OCI-LY3 (cell line): ENCODE data around the gene PRDM16.
"Not testable (repeated sequence)": the region's sequence is repeated elsewhere in the genome, so short reads cannot be mapped to it uniquely, and the experiment has no call there.

Source experiments
- H2AFZ ChIP-seq: fragments of 200-600, 300-600 bp; shearing (Covaris generic); 2 replicates; pipeline ENCODE4 v1.6.0; 2014; ENCODE audit warnings: antibody characterized with exemption, low read depth, low read length
- H3K27ac ChIP-seq: fragments of 200-600, 300-600 bp; sonication (generic); 2 replicates; pipeline ENCODE4 v1.5.1; 2014; ENCODE audit warnings: mild to moderate bottlenecking, low read length, moderate library complexity, mixed read lengths
- H3K27me3 ChIP-seq: fragments of 200-600, 300-600 bp; sonication (generic); 2 replicates; pipeline ENCODE4 v1.6.1; 2014; ENCODE audit warnings: low read depth, low read length, mixed read lengths
- H3K36me3 ChIP-seq: fragments of 200-600, 300-600 bp; sonication (generic); replicated peaks from 2 replicates; pipeline ENCODE3; 2014; ENCODE audit warnings: low read depth, low read length, mixed read lengths
- H3K4me1 ChIP-seq: fragments of 300-600, 200-600 bp; sonication (generic); 2 replicates; pipeline ENCODE4 v1.6.1; 2014; ENCODE audit warnings: low read length, mixed read lengths
- H3K4me2 ChIP-seq: fragments of 200-600, 300-600 bp; sonication (generic); 2 replicates; pipeline ENCODE4 v1.6.1; 2014; ENCODE audit warnings: low read length, mixed read lengths
- H3K4me3 ChIP-seq: fragments of 300-600, 200-600 bp; sonication (generic); 2 replicates; pipeline ENCODE4 v1.5.1; 2014; ENCODE audit warnings: antibody characterized with exemption, mild to moderate bottlenecking, low read length, moderate library complexity
- H3K79me2 ChIP-seq: fragments of 300-600, 200-600 bp; shearing (Covaris generic); 2 replicates; pipeline ENCODE4 v1.6.1; 2014; ENCODE audit warnings: mild to moderate bottlenecking, low read length, mixed read lengths
- H3K9ac ChIP-seq: fragments of 300-600, 200-600 bp; shearing (Covaris generic); 2 replicates; pipeline ENCODE4 v1.6.0; 2014; ENCODE audit warnings: mild to moderate bottlenecking, low read length, moderate library complexity
- H3K9me3 ChIP-seq: fragments of 200-600, 300-600 bp; shearing (Covaris generic); 2 replicates; pipeline ENCODE4 v1.6.1; 2014; ENCODE audit warnings: low read length, mixed read lengths; ENCODE audit not compliant: insufficient read depth
- H4K20me1 ChIP-seq: fragments of 200-600, 300-600 bp; sonication (generic); 2 replicates; pipeline ENCODE4 v1.6.1; 2016; ENCODE audit warnings: low read length, mixed read lengths; ENCODE audit not compliant: insufficient read depth
- EZH2phosphoT487 ChIP-seq: fragments of 200-600 bp; shearing (Covaris generic); IDR thresholded peaks from 2 replicates; pipeline ENCODE4 v1.6.1; 2018; ENCODE audit warnings: antibody characterized with exemption, mixed run types, low read depth
- TF ChIP-seq, protein P1 (sequence below): fragments of 200-600, 300-600 bp; sonication (generic); IDR thresholded peaks from 2 replicates; pipeline ENCODE4 v1.5.1; 2014; ENCODE audit warnings: antibody characterized with exemption, low read length, low read depth

Gene PRDM16

DNA sequence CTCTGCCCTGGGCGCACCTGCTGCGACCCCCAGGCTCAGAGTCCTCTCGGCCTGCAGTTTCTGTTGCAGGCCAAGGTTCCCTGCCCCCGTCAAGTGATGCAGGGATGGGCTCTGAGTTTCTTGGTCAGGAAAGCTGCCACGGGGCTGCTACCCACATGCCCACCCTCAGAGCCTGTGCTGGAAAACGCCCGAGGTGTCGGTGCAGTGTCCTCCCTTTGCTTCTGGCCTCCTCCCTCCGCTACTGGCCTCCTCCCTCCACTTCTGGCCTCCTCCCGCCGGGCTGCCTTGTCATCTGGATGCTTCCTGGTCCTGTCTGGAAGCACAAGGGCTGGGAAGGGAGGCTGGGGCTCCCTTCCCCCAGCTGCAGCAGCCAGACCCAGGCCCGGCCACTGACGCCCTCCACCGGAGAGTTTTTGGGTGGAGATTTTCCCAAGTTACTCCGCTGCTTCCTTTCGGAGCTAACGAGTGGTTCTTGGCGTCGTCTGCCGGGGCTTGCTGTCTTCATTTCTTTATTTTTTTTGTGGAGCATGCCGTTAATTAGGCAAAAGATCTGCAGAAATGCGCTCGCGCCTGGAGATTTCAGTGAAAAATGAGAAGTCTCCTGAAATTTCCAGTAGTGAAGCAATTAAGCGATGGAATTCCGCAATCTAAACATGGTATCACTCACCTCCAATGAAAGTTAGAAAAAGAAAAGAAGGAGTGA, 17.4 kb downstream of the PRDM16 start:
- Histone ChIP-seq H3K9me3 (no peaks in the 10 kb centered on the region), H3K9ac (no peak overlapping the region), H3K4me2 (no peak overlapping the region), H2AFZ (no peak overlapping the region), H3K4me1 (no peaks in the 10 kb centered on the region), H4K20me1 (no peaks in the 10 kb centered on the region), H3K36me3 (no peaks in the 10 kb centered on the region), H3K27ac (no peak overlapping the region), H3K27me3 (no peaks in the 10 kb centered on the region), H3K79me2 (no peaks in the 10 kb centered on the region), H3K4me3 (no peak overlapping the region)
- TF ChIP-seq EZH2phosphoT487: no peak
- TF ChIP-seq, protein P1, sequence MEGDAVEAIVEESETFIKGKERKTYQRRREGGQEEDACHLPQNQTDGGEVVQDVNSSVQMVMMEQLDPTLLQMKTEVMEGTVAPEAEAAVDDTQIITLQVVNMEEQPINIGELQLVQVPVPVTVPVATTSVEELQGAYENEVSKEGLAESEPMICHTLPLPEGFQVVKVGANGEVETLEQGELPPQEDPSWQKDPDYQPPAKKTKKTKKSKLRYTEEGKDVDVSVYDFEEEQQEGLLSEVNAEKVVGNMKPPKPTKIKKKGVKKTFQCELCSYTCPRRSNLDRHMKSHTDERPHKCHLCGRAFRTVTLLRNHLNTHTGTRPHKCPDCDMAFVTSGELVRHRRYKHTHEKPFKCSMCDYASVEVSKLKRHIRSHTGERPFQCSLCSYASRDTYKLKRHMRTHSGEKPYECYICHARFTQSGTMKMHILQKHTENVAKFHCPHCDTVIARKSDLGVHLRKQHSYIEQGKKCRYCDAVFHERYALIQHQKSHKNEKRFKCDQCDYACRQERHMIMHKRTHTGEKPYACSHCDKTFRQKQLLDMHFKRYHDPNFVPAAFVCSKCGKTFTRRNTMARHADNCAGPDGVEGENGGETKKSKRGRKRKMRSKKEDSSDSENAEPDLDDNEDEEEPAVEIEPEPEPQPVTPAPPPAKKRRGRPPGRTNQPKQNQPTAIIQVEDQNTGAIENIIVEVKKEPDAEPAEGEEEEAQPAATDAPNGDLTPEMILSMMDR: no peak

DNA sequence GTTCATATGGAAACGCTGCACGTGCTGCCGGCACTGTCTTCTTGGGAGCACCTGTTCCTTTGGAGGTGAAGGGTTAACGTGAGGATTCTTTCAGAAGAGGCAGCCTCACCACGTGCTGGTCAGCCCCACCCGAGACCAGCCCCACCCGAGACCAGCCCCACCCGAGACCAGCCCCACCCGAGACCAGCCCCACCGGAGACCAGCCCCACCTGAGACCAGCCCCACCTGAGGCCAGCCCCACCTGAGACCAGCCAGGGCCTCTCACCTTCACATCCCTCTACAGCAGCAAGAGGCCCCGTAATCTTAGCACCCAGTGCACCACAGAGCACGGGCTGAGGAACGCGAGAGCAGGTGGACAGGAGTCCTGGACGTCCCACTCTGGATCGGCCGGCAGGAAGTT, 18.0 kb downstream of the PRDM16 start:
- no peak overlapping the region for H3K4me3 ChIP-seq
- H3K27ac ChIP-seq: no peak overlapping the region
- no peak overlapping the region for H3K4me2 ChIP-seq
- no peaks in the 10 kb centered on the region for H3K36me3 ChIP-seq
- H3K27me3 ChIP-seq: no peaks in the 10 kb centered on the region
- TF ChIP-seq, protein P1: no peak
- TF ChIP-seq EZH2phosphoT487: no peak
- no peaks in the 10 kb centered on the region for H3K4me1 ChIP-seq
- H3K79me2 ChIP-seq: no peaks in the 10 kb centered on the region
- no peak overlapping the region for H2AFZ ChIP-seq
- H3K9ac ChIP-seq: no peak overlapping the region
- H3K9me3 ChIP-seq: no peaks in the 10 kb centered on the region
- no peaks in the 10 kb centered on the region for H4K20me1 ChIP-seq

DNA sequence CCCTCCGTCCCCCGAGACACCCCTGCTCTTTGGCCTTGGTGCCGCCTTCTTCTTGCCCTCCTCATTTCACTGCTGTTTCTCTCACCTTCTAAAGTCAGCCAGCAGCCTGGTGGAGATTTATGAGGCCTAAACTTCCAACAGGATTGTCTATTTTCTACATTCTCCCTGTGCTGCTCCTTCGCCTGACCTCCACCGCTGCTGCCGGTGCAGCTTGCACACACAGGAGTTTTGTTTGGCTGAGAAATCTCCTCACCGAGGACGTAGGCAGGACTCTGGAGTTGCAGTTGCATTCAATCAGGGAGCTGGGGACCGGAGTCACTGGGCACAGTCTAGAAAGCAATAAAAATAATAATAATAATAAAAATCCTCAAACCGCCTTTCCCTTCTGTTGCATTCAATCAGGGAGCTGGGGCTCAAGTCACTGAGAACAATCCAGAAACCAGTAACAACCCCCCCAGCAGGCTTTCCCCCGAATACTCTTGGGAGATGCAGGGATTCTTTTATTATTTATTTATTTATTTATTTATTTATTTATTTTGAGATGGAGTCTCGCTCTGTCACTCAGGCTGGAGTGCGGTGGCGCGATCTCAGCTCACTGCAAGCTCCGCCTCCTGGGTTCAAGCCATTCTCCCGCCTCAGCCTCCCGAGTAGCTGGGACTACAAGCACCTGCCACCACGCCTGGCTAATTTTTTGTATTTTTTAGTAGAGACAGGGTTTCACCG, 19.1 kb downstream of the PRDM16 start:
- H3K36me3 ChIP-seq, H3K27me3 ChIP-seq, H2AFZ ChIP-seq, H3K4me1 ChIP-seq, H3K79me2 ChIP-seq, H3K9me3 ChIP-seq, H3K4me2 ChIP-seq, H3K27ac ChIP-seq, H3K4me3 ChIP-seq, H3K9ac ChIP-seq, H4K20me1 ChIP-seq: not testable (repeated sequence)

DNA sequence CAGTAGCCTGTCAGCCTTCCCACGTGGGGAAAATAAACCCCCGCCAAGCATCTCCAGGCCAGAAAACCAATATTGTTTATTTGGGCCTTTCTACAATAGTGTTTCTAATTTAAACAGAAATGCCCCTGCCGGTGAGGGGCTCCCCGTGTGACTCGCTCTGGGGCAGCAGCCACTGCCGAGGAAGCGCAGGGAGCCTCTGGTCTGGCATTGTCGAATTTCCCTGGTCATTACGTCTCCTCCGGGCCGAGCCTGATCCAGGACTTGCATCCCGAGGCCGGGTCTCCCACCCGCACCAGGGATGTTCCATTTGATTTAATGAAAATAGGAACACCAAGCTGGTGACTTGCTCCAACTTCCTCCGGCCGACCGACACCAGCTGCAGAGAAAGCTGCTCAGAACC, 20.5 kb downstream of the PRDM16 start:
- Histone ChIP-seq H3K27ac (no peak overlapping the region), H3K79me2 (no peaks in the 10 kb centered on the region), H2AFZ (no peak overlapping the region), H4K20me1 (no peaks in the 10 kb centered on the region), H3K4me1 (no peaks in the 10 kb centered on the region), H3K9me3 (no peaks in the 10 kb centered on the region), H3K9ac (no peak overlapping the region), H3K27me3 (no peaks in the 10 kb centered on the region), H3K4me2 (no peak overlapping the region), H3K4me3 (no peak overlapping the region), H3K36me3 (no peaks in the 10 kb centered on the region)
- TF ChIP-seq, protein P1: no peak
- no peak for TF ChIP-seq EZH2phosphoT487
